Nephron progenitor cell (in vitro differentiated cells): ENCODE data around the gene IL1RL2.

Experiments used
- DNase-seq: peaks from one replicate; pipeline ENCODE4 v3.0.0; 2021
- H3K27ac Mint-ChIP-seq: 2 replicates; pipeline ENCODE4 v1.8.0; 2021; ENCODE audit warnings: mild to moderate bottlenecking, moderate library complexity, mixed read lengths
- H3K27me3 Mint-ChIP-seq: 2 replicates; pipeline ENCODE4 v1.8.0; 2021; ENCODE audit warnings: mild to moderate bottlenecking, low read depth, mixed read lengths; ENCODE audit not compliant: poor library complexity
- H3K36me3 Mint-ChIP-seq: 2 replicates; pipeline ENCODE4 v1.8.0; 2021; ENCODE audit warnings: low read depth, mixed read lengths
- H3K4me1 Mint-ChIP-seq: 2 replicates; pipeline ENCODE4 v1.8.0; 2021; ENCODE audit warnings: mixed read lengths
- H3K4me3 Mint-ChIP-seq: 2 replicates; pipeline ENCODE4 v1.8.0; 2021; ENCODE audit warnings: mild to moderate bottlenecking, moderate library complexity, mixed read lengths
- H3K9me3 Mint-ChIP-seq: 2 replicates; pipeline ENCODE4 v1.8.0; 2021; ENCODE audit warnings: mild to moderate bottlenecking, moderate library complexity, mixed read lengths
- CTCF ChIP-seq: fragments of 200-600 bp; sonication (generic); IDR thresholded peaks from 2 replicates; pipeline ENCODE4 v1.5.0; 2021; ENCODE audit warnings: antibody characterized with exemption

The IL1RL2 gene

GRCh38 chr2:102224824-102225739 lies 38.3 kb downstream of the IL1RL2 start:
- no peaks in the 10 kb centered on the region for H3K36me3 Mint-ChIP-seq
- peaks cover 7% of the 10 kb centered on the region for H3K27me3 Mint-ChIP-seq
- no peaks in the 10 kb centered on the region for H3K9me3 Mint-ChIP-seq
- H3K27ac Mint-ChIP-seq = no peak overlapping the region
- no peak for TF ChIP-seq CTCF
- H3K4me1 Mint-ChIP-seq = peaks cover 41% of the 10 kb centered on the region
- no peak for DNase-seq
- H3K4me3 Mint-ChIP-seq = no peak overlapping the region

GRCh38 chr2:102226171-102226570 lies 39.3 kb downstream of the IL1RL2 start:
- no peak for DNase-seq

GRCh38 chr2:102226612-102227391 lies 40.0 kb downstream of the IL1RL2 start:
- Mint-ChIP-seq H3K9me3 (no peaks in the 10 kb centered on the region), H3K27me3 (peaks cover 6% of the 10 kb centered on the region), H3K27ac (peak overlapping the region; percentile 99), H3K36me3 (no peaks in the 10 kb centered on the region), H3K4me1 (peaks cover 55% of the 10 kb centered on the region), H3K4me3 (peak overlapping the region; percentile 25)
- no peak for TF ChIP-seq CTCF
- DNase-seq = no peak

More at GRCh38 chr2:102226171-102226570, 39.3 kb downstream of the IL1RL2 start:
- no peak overlapping the region for H3K4me3 Mint-ChIP-seq
- peaks cover 7% of the 10 kb centered on the region for H3K27me3 Mint-ChIP-seq
- H3K36me3 Mint-ChIP-seq = no peaks in the 10 kb centered on the region
- H3K9me3 Mint-ChIP-seq = no peaks in the 10 kb centered on the region
- peak overlapping the region; percentile 99 for H3K27ac Mint-ChIP-seq
- peaks cover 49% of the 10 kb centered on the region for H3K4me1 Mint-ChIP-seq
- no peak for TF ChIP-seq CTCF

- H3K4me3 Mint-ChIP-seq = no peak overlapping the region
- no peak for TF ChIP-seq CTCF
- no peak for DNase-seq
- no peak overlapping the region for H3K27ac Mint-ChIP-seq
- peaks cover 56% of the 10 kb centered on the region for H3K4me1 Mint-ChIP-seq
- no peaks in the 10 kb centered on the region for H3K36me3 Mint-ChIP-seq
- H3K27me3 Mint-ChIP-seq = no peaks in the 10 kb centered on the region
- H3K9me3 Mint-ChIP-seq = no peaks in the 10 kb centered on the region
These were observed 42.4 kb downstream of the IL1RL2 start for GRCh38 chr2:102229141-102229769.

GRCh38 chr2:102230410-102230909 lies 43.6 kb downstream of the IL1RL2 start:
- Mint-ChIP-seq H3K4me1 (peaks cover 62% of the 10 kb centered on the region), H3K27me3 (no peaks in the 10 kb centered on the region), H3K4me3 (no peak overlapping the region), H3K9me3 (no peaks in the 10 kb centered on the region), H3K36me3 (no peaks in the 10 kb centered on the region), H3K27ac (no peak overlapping the region)
- no peak for TF ChIP-seq CTCF
- no peak for DNase-seq
